ENCODE measurements around the gene ACOT8. TPM values are rescaled to one million over a fixed set of nuclear protein-coding genes. Genes with fewer than 3 reads are reported as not detected.
A peak's percentile ranks its signal among the peaks of the same experiment; 100 is the strongest.

ACOT8 gene
- total RNA-seq, 1 experiment from 2014 or later, result 38.1 TPM

DNA sequence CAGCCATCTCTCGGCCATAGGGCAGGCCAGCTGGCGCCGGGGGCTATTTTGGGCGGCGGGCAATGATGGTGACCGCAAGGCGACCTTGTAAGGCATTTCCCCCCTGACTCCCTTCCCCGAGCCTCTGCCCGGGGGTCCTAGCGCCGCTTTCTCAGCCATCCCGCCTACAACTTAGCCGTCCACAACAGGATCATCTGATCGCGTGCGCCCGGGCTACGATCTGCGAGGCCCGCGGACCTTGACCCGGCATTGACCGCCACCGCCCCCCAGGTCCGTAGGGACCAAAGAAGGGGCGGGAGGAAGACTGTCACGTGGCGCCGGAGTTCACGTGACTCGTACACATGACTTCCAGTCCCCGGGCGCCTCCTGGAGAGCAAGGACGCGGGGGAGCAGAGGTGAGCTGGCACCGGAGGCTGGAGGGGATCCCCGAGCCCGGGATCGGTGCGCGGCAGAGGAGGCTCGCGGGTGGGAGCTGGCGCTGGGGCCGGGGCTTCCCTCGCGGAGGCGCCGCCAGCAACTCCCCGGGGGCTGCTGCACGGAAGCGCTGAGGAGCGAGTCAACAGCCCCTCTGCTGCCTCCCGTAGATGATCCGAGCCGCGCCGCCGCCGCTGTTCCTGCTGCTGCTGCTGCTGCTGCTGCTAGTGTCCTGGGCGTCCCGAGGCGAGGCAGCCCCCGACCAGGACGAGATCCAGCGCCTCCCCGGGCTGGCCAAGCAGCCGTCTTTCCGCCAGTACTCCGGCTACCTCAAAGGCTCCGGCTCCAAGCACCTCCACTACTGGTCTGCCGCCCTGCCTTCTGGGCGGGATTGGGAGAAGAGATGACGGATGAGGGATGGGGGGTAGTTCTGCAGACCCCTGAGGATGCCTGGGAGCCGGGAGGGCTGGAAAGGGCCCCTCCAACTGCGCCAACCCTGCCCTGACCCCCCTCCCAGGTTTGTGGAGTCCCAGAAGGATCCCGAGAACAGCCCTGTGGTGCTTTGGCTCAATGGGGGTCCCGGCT, 34.1 kb upstream of the ACOT8 start, which contains the start of the genes CTSA and NEURL2 (continued):
- TF ChIP-seq ZNF425 (CRISPR knock-in tag; conservative IDR thresholded peaks at IDR 0.05), result no peak
- TF ChIP-seq, protein P1, sequence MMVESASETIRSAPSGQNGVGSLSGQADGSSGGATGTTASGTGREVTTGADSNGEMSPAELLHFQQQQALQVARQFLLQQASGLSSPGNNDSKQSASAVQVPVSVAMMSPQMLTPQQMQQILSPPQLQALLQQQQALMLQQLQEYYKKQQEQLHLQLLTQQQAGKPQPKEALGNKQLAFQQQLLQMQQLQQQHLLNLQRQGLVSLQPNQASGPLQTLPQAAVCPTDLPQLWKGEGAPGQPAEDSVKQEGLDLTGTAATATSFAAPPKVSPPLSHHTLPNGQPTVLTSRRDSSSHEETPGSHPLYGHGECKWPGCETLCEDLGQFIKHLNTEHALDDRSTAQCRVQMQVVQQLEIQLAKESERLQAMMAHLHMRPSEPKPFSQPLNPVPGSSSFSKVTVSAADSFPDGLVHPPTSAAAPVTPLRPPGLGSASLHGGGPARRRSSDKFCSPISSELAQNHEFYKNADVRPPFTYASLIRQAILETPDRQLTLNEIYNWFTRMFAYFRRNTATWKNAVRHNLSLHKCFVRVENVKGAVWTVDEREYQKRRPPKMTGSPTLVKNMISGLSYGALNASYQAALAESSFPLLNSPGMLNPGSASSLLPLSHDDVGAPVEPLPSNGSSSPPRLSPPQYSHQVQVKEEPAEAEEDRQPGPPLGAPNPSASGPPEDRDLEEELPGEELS (CRISPR knock-in tag; IDR thresholded peaks at IDR 0.05), result peak; percentile 85; the same call in 1 of the 2 replicates
- TF ChIP-seq, protein P2, sequence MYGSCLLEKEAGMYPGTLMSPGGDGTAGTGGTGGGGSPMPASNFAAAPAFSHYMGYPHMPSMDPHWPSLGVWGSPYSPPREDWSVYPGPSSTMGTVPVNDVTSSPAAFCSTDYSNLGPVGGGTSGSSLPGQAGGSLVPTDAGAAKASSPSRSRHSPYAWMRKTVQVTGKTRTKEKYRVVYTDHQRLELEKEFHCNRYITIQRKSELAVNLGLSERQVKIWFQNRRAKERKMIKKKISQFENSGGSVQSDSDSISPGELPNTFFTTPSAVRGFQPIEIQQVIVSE (CRISPR knock-in tag; IDR thresholded peaks at IDR 0.05; ENCODE audit: borderline replicate concordance), result no peak
- TF ChIP-seq SOX15 (CRISPR knock-in tag; IDR thresholded peaks at IDR 0.05), result no peak
- no peak for TF ChIP-seq ZNF263 (CRISPR knock-in tag; IDR thresholded peaks at IDR 0.05; ENCODE audit: low read depth)
- TF ChIP-seq CREB1 (CRISPR knock-in tag; IDR thresholded peaks at IDR 0.05), result no peak
- no peak for TF ChIP-seq E2F4 (CRISPR knock-in tag; IDR thresholded peaks at IDR 0.05; ENCODE audit: borderline replicate concordance, low read depth)
- TF ChIP-seq ZNF416 (CRISPR knock-in tag; IDR thresholded peaks at IDR 0.05), result no peak
- TF ChIP-seq NR2C2 (CRISPR knock-in tag; IDR thresholded peaks at IDR 0.05), result 0 out of 2 replicates have a peak, but pooled peaks have one; percentile 18
- TF ChIP-seq RORB (CRISPR knock-in tag; IDR thresholded peaks at IDR 0.05), result no peak
- TF ChIP-seq USF2 (CRISPR knock-in tag; IDR thresholded peaks at IDR 0.05), result peak; percentile 100
- TF ChIP-seq NFATC4 (CRISPR knock-in tag; IDR thresholded peaks at IDR 0.05), result no peak
- TF ChIP-seq ERG (CRISPR knock-in tag; IDR thresholded peaks at IDR 0.05), result no peak
- peak; percentile 33; the same call in 1 of the 2 replicates for TF ChIP-seq JUN (CRISPR knock-in tag; IDR thresholded peaks at IDR 0.05)
- peak; percentile 83; the same call in 1 of the 2 replicates for TF ChIP-seq ETV6 (CRISPR knock-in tag; IDR thresholded peaks at IDR 0.05)
- no peak for TF ChIP-seq ZNF396 (CRISPR knock-in tag; IDR thresholded peaks at IDR 0.05; ENCODE audit: borderline replicate concordance)
